HG03571 (cell line): Measurements from ENCODE around the gene COMMD6.

Experiments used
- ATAC-seq: cut with Tn5 transposase; IDR thresholded peaks from one replicate; pipeline ENCODE4 v1.9.1; 2021; ENCODE audit not compliant: unreplicated experiment

Gene COMMD6

GRCh38 chr13:75485286-75486062 is 52.2 kb downstream of the COMMD6 start:
- ATAC-seq = no peak

GRCh38 chr13:75482820-75483079 is 54.9 kb downstream of the COMMD6 start:
- ATAC-seq = no peak

GRCh38 chr13:75482070-75482819 is 55.4 kb downstream of the COMMD6 start, which contains the start of gene TBC1D4:
Gene TBC1D4, minus strand, starts transcription at chr13:75482169. Its CDS starts 402 bp downstream, at chr13:75481767.
- ATAC-seq = peak; percentile 69

GRCh38 chr13:75481176-75482069 is 56.2 kb downstream of the COMMD6 start:
- ATAC-seq = peak; percentile 24

GRCh38 chr13:75480671-75481175 is 56.9 kb downstream of the COMMD6 start:
- ATAC-seq = peak; percentile 2

GRCh38 chr13:75479102-75479740 is 58.4 kb downstream of the COMMD6 start:
- ATAC-seq = no peak

- ATAC-seq = no peak
These were observed 59.0 kb downstream of the COMMD6 start for GRCh38 chr13:75478659-75479058.
